Central memory CD8-positive, alpha-beta T cell (primary cell): ENCODE results near the gene HCRTR1.

Source experiments
- ATAC-seq: fragments of 150-1000 bp; cut with Tn5 transposase; replicated peaks from 2 replicates; pipeline ENCODE4 v1.10.0; 2022; ENCODE audit warnings: mild to moderate bottlenecking, moderate FRiP score, moderate number of reproducible peaks; ENCODE audit not compliant: poor library complexity, severe bottlenecking; ENCODE audit errors: extremely low read depth
- DNase-seq, 2 donors: peaks; one replicate each; pipeline ENCODE4 v3.0.0; 2021; ENCODE audit warnings: low spot score in 2 of 2
- H3K27ac Mint-ChIP-seq: one replicate; pipeline ENCODE4 v1.8.0; 2022; ENCODE audit warnings: low read depth, mild to moderate bottlenecking, moderate library complexity, mixed read lengths
- H3K27me3 Mint-ChIP-seq: one replicate; pipeline ENCODE4 v1.8.0; 2022; ENCODE audit warnings: mixed read lengths
- H3K36me3 Mint-ChIP-seq: one replicate; pipeline ENCODE4 v1.8.0; 2022; ENCODE audit warnings: mild to moderate bottlenecking, moderate library complexity, mixed read lengths; ENCODE audit not compliant: insufficient read depth
- H3K4me1 Mint-ChIP-seq: one replicate; pipeline ENCODE4 v1.8.0; 2022; ENCODE audit warnings: mixed read lengths
- H3K4me3 Mint-ChIP-seq: one replicate; pipeline ENCODE4 v1.8.0; 2022; ENCODE audit warnings: mild to moderate bottlenecking, moderate library complexity, mixed read lengths
- H3K9me3 Mint-ChIP-seq: one replicate; pipeline ENCODE4 v1.8.0; 2022; ENCODE audit warnings: mixed read lengths

HCRTR1 gene

GRCh38 chr1:31596737-31597097 is 20.8 kb upstream of the HCRTR1 start:
- H3K27ac Mint-ChIP-seq: no peak overlapping the region
- DNase-seq (no peak), ATAC-seq (no peak)
- H3K4me1 Mint-ChIP-seq: no peaks in the 10 kb centered on the region
- no peak overlapping the region for H3K4me3 Mint-ChIP-seq
- no peaks in the 10 kb centered on the region for H3K36me3 Mint-ChIP-seq
- H3K27me3 Mint-ChIP-seq: peaks cover 5% of the 10 kb centered on the region
- no peaks in the 10 kb centered on the region for H3K9me3 Mint-ChIP-seq

- Mint-ChIP-seq H3K9me3 (no peaks in the 10 kb centered on the region), H3K36me3 (no peaks in the 10 kb centered on the region), H3K4me3 (no peak overlapping the region), H3K27me3 (no peaks in the 10 kb centered on the region), H3K27ac (peak overlapping the region; percentile 43), H3K4me1 (no peaks in the 10 kb centered on the region)
- ATAC-seq: no peak
- DNase-seq: no peak
Measured at GRCh38 chr1:31598980-31599379, 18.5 kb upstream of the HCRTR1 start.

GRCh38 chr1:31600641-31601040 is 16.8 kb upstream of the HCRTR1 start:
- no peaks in the 10 kb centered on the region for H3K36me3 Mint-ChIP-seq
- DNase-seq (no peak), ATAC-seq (no peak)
- no peaks in the 10 kb centered on the region for H3K4me1 Mint-ChIP-seq
- no peaks in the 10 kb centered on the region for H3K9me3 Mint-ChIP-seq
- H3K27ac Mint-ChIP-seq: no peak overlapping the region
- no peaks in the 10 kb centered on the region for H3K27me3 Mint-ChIP-seq
- no peak overlapping the region for H3K4me3 Mint-ChIP-seq

GRCh38 chr1:31602081-31602480 is 15.4 kb upstream of the HCRTR1 start:
- no peaks in the 10 kb centered on the region for H3K4me1 Mint-ChIP-seq
- no peak overlapping the region for H3K4me3 Mint-ChIP-seq
- ATAC-seq (no peak), DNase-seq (no peak)
- no peak overlapping the region for H3K27ac Mint-ChIP-seq
- H3K9me3 Mint-ChIP-seq: no peaks in the 10 kb centered on the region
- no peaks in the 10 kb centered on the region for H3K36me3 Mint-ChIP-seq
- no peaks in the 10 kb centered on the region for H3K27me3 Mint-ChIP-seq

DNA sequence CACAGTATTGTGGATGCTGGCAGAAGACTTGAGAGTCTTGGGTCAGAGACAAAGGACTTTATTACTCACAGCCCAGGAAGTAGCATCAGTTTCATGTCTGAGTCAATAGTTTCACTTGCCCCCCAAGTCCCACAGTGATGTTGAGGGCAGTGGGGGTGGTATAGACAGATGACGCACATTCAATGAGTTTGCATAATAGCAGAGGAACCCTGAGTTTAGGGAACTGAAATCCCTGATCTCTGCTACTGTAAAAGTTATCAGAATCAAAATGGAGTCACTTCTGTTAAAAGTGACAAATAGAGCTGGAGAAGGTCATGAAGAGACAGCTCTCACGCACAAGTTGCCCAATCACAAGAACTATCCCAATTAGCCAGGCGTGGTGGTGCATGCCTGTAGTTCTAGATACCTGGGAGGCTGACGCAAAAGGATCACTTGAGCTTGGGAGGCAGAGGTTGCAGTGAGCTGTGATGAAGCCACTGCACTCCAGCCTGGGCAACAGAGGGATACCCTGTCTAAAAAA is 11.5 kb upstream of the HCRTR1 start:
- no peaks in the 10 kb centered on the region for H3K9me3 Mint-ChIP-seq
- H3K4me1 Mint-ChIP-seq: no peaks in the 10 kb centered on the region
- ATAC-seq (no peak), DNase-seq (no peak)
- H3K4me3 Mint-ChIP-seq: no peak overlapping the region
- no peaks in the 10 kb centered on the region for H3K36me3 Mint-ChIP-seq
- H3K27ac Mint-ChIP-seq: no peak overlapping the region
- H3K27me3 Mint-ChIP-seq: peaks cover 8% of the 10 kb centered on the region

- Mint-ChIP-seq H3K9me3 (no peaks in the 10 kb centered on the region), H3K4me3 (no peak overlapping the region), H3K27ac (no peak overlapping the region), H3K36me3 (no peaks in the 10 kb centered on the region), H3K27me3 (peaks cover 8% of the 10 kb centered on the region), H3K4me1 (no peaks in the 10 kb centered on the region)
- ATAC-seq (no peak), DNase-seq (no peak)
Measured at GRCh38 chr1:31607360-31607759, 10.1 kb upstream of the HCRTR1 start.

GRCh38 chr1:31609514-31610118 is 7.9 kb upstream of the HCRTR1 start:
- DNase-seq (no peak), ATAC-seq (no peak)
- Mint-ChIP-seq H3K9me3 (no peaks in the 10 kb centered on the region), H3K27ac (no peak overlapping the region), H3K27me3 (peaks cover 8% of the 10 kb centered on the region), H3K4me1 (no peaks in the 10 kb centered on the region), H3K36me3 (no peaks in the 10 kb centered on the region), H3K4me3 (no peak overlapping the region)

GRCh38 chr1:31614414-31615005 is 3.0 kb upstream of the HCRTR1 start:
- no peaks in the 10 kb centered on the region for H3K9me3 Mint-ChIP-seq

GRCh38 chr1:31615414-31615813 is 2.1 kb upstream of the HCRTR1 start:
- no peak for DNase-seq
- Mint-ChIP-seq H3K36me3 (no peaks in the 10 kb centered on the region), H3K4me1 (peaks cover 7% of the 10 kb centered on the region), H3K9me3 (no peaks in the 10 kb centered on the region), H3K27ac (no peak overlapping the region), H3K4me3 (no peak overlapping the region), H3K27me3 (peaks cover 44% of the 10 kb centered on the region)
- no peak for ATAC-seq

More at GRCh38 chr1:31614414-31615005, 3.0 kb upstream of the HCRTR1 start:
- no peak overlapping the region for H3K4me3 Mint-ChIP-seq
- no peak for ATAC-seq
- peaks cover 38% of the 10 kb centered on the region for H3K27me3 Mint-ChIP-seq
- no peaks in the 10 kb centered on the region for H3K36me3 Mint-ChIP-seq
- H3K27ac Mint-ChIP-seq: no peak overlapping the region
- no peak for DNase-seq
- peaks cover 7% of the 10 kb centered on the region for H3K4me1 Mint-ChIP-seq

GRCh38 chr1:31615939-31616338 is 1.6 kb upstream of the HCRTR1 start:
- no peak for DNase-seq
- Mint-ChIP-seq H3K27ac (no peak overlapping the region), H3K36me3 (no peaks in the 10 kb centered on the region), H3K9me3 (no peaks in the 10 kb centered on the region), H3K4me3 (no peak overlapping the region), H3K4me1 (peaks cover 7% of the 10 kb centered on the region), H3K27me3 (peaks cover 44% of the 10 kb centered on the region)
- no peak for ATAC-seq

- Mint-ChIP-seq H3K36me3 (peaks cover 4% of the 10 kb centered on the region), H3K27ac (no peak overlapping the region), H3K4me1 (peaks cover 7% of the 10 kb centered on the region), H3K27me3 (peaks cover 44% of the 10 kb centered on the region), H3K9me3 (no peaks in the 10 kb centered on the region), H3K4me3 (peak overlapping the region; percentile 70)
- ATAC-seq (no peak), DNase-seq (peak in 1 of 2 donors; percentile 30)
Measured at GRCh38 chr1:31617916-31618746, 642 bp downstream of the HCRTR1 start.

DNA sequence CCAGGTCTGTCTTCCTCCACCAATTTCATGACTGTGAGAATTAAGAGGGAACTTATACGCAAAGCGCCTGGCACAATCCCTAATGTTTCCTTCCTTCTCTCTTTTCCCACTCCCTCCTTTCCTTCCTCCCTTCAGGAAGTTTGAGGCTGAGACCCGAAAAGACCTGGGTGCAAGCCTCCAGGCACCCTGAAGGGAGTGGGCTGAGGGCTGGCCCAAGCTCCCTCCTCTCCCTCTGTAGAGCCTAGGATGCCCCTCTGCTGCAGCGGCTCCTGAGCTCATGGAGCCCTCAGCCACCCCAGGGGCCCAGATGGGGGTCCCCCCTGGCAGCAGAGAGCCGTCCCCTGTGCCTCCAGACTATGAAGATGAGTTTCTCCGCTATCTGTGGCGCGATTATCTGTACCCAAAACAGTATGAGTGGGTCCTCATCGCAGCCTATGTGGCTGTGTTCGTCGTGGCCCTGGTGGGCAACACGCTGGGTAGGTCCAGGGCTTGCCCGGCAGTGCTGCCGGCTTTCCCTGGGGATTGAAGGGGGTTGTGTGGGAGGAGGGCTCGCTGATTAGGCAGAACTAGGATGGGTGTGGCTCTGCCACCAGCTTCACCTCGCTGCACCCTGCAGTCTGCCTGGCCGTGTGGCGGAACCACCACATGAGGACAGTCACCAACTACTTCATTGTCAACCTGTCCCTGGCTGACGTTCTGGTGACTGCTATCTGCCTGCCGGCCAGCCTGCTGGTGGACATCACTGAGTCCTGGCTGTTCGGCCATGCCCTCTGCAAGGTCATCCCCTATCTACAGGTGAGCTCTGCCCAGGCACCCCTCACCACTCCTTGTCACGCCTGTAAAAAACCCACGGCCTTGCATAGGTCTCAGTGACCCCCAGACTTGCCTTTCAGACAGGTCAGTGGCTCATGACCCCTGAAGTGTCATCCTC is 1.7 kb downstream of the HCRTR1 start:
- H3K36me3 Mint-ChIP-seq: peaks cover 4% of the 10 kb centered on the region
- H3K4me1 Mint-ChIP-seq: peaks cover 7% of the 10 kb centered on the region
- H3K27ac Mint-ChIP-seq: no peak overlapping the region
- H3K27me3 Mint-ChIP-seq: peaks cover 44% of the 10 kb centered on the region
- no peak for ATAC-seq
- H3K9me3 Mint-ChIP-seq: no peaks in the 10 kb centered on the region
- no peak for DNase-seq
- peak overlapping the region; percentile 42 for H3K4me3 Mint-ChIP-seq
